ENCODE measurements around the gene SHROOM3. TPM values are rescaled to one million over a fixed set of nuclear protein-coding genes. Genes with fewer than 3 reads are reported as not detected.

The SHROOM3 gene
- total and polyA plus RNA-seq, 2 of the 13 experiments (the other 11 are each of a cell fraction or from before 2014, with no cell fraction given), result 0.01 TPM; not detected in 1

DNA sequence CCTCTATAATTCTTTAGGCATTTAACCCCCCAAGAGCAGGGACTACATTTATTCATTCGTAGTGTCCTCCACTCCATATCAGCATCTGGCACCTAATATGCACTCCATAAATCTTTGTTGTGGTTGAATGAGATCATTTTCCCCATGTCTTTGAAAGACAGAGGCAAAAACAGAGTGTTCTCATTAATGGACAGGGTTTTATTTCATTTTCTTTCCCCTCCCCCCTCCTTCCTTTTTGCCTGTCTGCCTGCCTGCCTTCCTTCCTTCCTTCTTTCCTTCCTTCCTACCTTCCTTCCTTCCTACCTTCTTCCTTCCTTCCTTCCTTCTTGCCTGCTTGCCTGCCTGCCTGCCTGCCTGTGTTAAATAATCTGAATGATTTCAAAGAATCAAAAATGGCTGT, 83.2 kb downstream of the SHROOM3 start:
- H3K27me3 ChIP-seq (ENCODE audit: control insufficient read depth in 1 of 2, insufficient read depth in 2 of 2, low read length in 2 of 2), result no peaks in the 10 kb centered on the region
- no peaks in the 10 kb centered on the region for H3K9me3 ChIP-seq (ENCODE audit: low read length)
- H3K27ac ChIP-seq (ENCODE audit: extremely low read length, insufficient read depth, low read length), result no peak overlapping the region
- H3K4me3 ChIP-seq (replicated peaks in 1 of 3; ENCODE audit: insufficient read depth in 1 of 3, low read depth in 2 of 3, low read length in 3 of 3), result no peak overlapping the region
- no peaks in the 10 kb centered on the region for H3K36me3 ChIP-seq (replicated peaks in 1 of 2; ENCODE audit: control insufficient read depth in 1 of 2, insufficient read depth in 2 of 2, low read length in 2 of 2)
- BruUV-seq (replicated peaks), result no TSS peak
- in situ Hi-C loops (cut with HindIII; ENCODE audit: extremely low pct_ligation_motif_present, low pct_unique_long_range_greater_than_20kb), result no loop called here
- ChIA-PET CTCF (ENCODE audit: low intra/inter-chr PET ratio, low total read pairs) (no interaction called here), POLR2A (no interaction called here)
- no peaks in the 10 kb centered on the region for H3K79me2 ChIP-seq (ENCODE audit: insufficient read depth, low read length)
- DNase-seq (ENCODE audit: low spot score) (no peak), ATAC-seq (no peak), FAIRE-seq (no peak)
- H3K4me2 ChIP-seq (ENCODE audit: low read depth, low read length), result no peak overlapping the region
- WGBS (ENCODE audit: low lambda C conversion rate), result 37% methylated on average over 1 of the region's 1 CpG
- intact Hi-C loops (cut with micrococcal nuclease; ENCODE audit: unreplicated experiment), result loop anchor here (10.0 kb wide), 1 partner anchor 527 kb away; no protein-coding TSS in a partner anchor
- no peaks in the 10 kb centered on the region for H3K4me1 ChIP-seq (ENCODE audit: insufficient read depth, low read length)
- no peaks in the 10 kb centered on the region for H4K20me1 ChIP-seq (ENCODE audit: insufficient read depth, low read length)
- no peak overlapping the region for H2AFZ ChIP-seq (ENCODE audit: low read length)
- no peak overlapping the region for H3K9ac ChIP-seq (ENCODE audit: insufficient read depth, low read depth, low read length)
- TF ChIP-seq ZNF660 (CRISPR knock-in tag; IDR thresholded peaks at IDR 0.05; ENCODE audit: borderline replicate concordance, low read depth) (no peak), ZNF629 (CRISPR knock-in tag; conservative IDR thresholded peaks at IDR 0.05) (no peak), NR2C2 (CRISPR knock-in tag; IDR thresholded peaks at IDR 0.05; ENCODE audit: borderline replicate concordance) (no peak), POLR2G (IDR thresholded peaks at IDR 0.05; ENCODE audit: low read depth, low read length) (no peak), HIVEP1 (CRISPR knock-in tag; IDR thresholded peaks at IDR 0.05) (no peak), ZNF24 (IDR thresholded peaks at IDR 0.05) (no peak), JUND (CRISPR knock-in tag; IDR thresholded peaks at IDR 0.05) (no peak)
- TF ChIP-seq, protein P1, sequence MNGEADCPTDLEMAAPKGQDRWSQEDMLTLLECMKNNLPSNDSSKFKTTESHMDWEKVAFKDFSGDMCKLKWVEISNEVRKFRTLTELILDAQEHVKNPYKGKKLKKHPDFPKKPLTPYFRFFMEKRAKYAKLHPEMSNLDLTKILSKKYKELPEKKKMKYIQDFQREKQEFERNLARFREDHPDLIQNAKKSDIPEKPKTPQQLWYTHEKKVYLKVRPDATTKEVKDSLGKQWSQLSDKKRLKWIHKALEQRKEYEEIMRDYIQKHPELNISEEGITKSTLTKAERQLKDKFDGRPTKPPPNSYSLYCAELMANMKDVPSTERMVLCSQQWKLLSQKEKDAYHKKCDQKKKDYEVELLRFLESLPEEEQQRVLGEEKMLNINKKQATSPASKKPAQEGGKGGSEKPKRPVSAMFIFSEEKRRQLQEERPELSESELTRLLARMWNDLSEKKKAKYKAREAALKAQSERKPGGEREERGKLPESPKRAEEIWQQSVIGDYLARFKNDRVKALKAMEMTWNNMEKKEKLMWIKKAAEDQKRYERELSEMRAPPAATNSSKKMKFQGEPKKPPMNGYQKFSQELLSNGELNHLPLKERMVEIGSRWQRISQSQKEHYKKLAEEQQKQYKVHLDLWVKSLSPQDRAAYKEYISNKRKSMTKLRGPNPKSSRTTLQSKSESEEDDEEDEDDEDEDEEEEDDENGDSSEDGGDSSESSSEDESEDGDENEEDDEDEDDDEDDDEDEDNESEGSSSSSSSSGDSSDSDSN (CRISPR knock-in tag; IDR thresholded peaks at IDR 0.05), result no peak
- TF ChIP-seq, protein P2, sequence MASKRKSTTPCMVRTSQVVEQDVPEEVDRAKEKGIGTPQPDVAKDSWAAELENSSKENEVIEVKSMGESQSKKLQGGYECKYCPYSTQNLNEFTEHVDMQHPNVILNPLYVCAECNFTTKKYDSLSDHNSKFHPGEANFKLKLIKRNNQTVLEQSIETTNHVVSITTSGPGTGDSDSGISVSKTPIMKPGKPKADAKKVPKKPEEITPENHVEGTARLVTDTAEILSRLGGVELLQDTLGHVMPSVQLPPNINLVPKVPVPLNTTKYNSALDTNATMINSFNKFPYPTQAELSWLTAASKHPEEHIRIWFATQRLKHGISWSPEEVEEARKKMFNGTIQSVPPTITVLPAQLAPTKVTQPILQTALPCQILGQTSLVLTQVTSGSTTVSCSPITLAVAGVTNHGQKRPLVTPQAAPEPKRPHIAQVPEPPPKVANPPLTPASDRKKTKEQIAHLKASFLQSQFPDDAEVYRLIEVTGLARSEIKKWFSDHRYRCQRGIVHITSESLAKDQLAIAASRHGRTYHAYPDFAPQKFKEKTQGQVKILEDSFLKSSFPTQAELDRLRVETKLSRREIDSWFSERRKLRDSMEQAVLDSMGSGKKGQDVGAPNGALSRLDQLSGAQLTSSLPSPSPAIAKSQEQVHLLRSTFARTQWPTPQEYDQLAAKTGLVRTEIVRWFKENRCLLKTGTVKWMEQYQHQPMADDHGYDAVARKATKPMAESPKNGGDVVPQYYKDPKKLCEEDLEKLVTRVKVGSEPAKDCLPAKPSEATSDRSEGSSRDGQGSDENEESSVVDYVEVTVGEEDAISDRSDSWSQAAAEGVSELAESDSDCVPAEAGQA (IDR thresholded peaks at IDR 0.05; ENCODE audit: low read depth), result no peak
- TF ChIP-seq, protein P2 (CRISPR knock-in tag; IDR thresholded peaks at IDR 0.05; ENCODE audit: borderline replicate concordance), result no peak
- TF ChIP-seq, protein P3, sequence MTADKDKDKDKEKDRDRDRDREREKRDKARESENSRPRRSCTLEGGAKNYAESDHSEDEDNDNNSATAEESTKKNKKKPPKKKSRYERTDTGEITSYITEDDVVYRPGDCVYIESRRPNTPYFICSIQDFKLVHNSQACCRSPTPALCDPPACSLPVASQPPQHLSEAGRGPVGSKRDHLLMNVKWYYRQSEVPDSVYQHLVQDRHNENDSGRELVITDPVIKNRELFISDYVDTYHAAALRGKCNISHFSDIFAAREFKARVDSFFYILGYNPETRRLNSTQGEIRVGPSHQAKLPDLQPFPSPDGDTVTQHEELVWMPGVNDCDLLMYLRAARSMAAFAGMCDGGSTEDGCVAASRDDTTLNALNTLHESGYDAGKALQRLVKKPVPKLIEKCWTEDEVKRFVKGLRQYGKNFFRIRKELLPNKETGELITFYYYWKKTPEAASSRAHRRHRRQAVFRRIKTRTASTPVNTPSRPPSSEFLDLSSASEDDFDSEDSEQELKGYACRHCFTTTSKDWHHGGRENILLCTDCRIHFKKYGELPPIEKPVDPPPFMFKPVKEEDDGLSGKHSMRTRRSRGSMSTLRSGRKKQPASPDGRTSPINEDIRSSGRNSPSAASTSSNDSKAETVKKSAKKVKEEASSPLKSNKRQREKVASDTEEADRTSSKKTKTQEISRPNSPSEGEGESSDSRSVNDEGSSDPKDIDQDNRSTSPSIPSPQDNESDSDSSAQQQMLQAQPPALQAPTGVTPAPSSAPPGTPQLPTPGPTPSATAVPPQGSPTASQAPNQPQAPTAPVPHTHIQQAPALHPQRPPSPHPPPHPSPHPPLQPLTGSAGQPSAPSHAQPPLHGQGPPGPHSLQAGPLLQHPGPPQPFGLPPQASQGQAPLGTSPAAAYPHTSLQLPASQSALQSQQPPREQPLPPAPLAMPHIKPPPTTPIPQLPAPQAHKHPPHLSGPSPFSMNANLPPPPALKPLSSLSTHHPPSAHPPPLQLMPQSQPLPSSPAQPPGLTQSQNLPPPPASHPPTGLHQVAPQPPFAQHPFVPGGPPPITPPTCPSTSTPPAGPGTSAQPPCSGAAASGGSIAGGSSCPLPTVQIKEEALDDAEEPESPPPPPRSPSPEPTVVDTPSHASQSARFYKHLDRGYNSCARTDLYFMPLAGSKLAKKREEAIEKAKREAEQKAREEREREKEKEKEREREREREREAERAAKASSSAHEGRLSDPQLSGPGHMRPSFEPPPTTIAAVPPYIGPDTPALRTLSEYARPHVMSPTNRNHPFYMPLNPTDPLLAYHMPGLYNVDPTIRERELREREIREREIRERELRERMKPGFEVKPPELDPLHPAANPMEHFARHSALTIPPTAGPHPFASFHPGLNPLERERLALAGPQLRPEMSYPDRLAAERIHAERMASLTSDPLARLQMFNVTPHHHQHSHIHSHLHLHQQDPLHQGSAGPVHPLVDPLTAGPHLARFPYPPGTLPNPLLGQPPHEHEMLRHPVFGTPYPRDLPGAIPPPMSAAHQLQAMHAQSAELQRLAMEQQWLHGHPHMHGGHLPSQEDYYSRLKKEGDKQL (CRISPR knock-in tag; IDR thresholded peaks at IDR 0.05; ENCODE audit: low read depth), result no peak

All from HepG2 (cell line).